GM18507 (cell line): ENCODE data around the gene COL17A1.

ENCODE experiments used
- DNase-seq: peaks from one replicate; pipeline ENCODE4 v3.0.0; 2011; ENCODE audit warnings: low read depth; ENCODE audit not compliant: insufficient read length; ENCODE audit errors: extremely low spot score
- FAIRE-seq: peaks from 2 replicates; lab custom pipeline; 2011; peaks lifted over from hg19 to GRCh38; lab: Jason Lieb, UNC

The COL17A1 gene

GRCh38 chr10:104099269-104099668 is 13.6 kb upstream of the COL17A1 start:
- no peak for FAIRE-seq

DNA sequence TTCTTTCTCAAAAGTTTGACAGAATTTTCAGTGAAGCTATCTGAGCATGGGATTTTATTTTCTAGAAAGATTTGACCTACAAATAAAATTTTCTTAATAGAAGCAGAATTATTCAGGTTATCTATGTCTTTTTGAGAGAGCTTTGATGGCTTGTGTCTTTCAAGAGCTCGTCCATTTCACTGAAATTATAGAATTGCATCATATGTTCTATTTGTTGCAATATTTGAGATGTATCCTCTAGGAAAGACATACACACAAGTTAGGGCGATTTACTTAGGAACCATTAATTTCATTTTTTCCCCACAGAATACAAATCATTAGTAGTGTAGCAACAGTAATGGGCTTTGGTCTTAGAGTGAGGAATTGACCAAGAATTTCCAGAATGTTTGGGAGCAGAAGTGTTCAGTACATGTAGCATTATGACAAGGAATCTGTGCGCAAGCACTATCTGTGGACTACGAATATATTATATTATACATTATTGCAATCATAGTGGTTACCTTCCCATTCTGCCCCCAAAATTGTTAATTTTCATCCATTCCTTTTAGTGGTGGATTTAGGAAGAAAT is 12.8 kb upstream of the COL17A1 start:
- no peak for DNase-seq
- FAIRE-seq, result no peak

More at GRCh38 chr10:104099269-104099668, 13.6 kb upstream of the COL17A1 start:
- no peak for DNase-seq

DNA sequence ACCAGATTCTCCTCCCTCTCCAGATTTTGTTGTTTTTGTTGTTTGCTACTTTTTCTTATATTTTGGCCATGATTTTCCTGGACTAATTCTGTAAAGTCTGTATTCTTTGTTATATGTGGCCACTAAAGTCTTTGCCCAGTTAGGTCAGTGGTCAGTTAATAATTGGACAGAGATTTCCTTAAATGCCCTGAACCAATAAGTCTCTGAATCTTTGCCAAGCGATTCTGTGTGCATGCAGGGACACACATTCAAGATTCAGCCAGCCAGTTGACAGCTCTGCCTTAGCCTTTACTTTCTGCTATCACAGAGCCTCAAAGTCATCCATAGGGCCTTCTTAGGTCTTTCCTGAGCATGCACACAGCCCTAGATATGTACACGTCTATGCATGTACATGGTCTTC is 11.0 kb upstream of the COL17A1 start:
- FAIRE-seq (no peak), DNase-seq (no peak)

- DNase-seq (no peak), FAIRE-seq (no peak)
Measured at GRCh38 chr10:104092749-104093148, 7.1 kb upstream of the COL17A1 start.

- FAIRE-seq, result no peak
Measured at GRCh38 chr10:104090611-104091010, 4.9 kb upstream of the COL17A1 start.

DNA sequence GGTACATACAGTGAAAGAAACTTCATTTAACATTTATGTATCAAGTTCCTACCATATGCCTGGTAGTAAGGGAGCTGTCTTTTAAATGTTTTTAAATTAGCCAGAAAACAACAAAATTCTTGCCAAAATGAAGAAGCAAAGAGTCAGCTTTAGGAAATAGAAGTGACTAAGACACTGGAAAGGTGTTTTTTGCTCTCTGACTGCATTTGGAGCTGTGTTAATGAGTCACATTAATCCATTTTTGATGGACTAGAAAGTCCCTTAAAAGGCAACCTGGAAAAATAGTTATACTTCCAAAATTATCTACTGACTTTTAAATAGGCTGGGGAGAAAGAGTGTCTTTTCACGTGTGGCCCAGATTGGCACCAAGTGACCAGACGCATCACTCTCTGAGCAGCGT is 3.9 kb upstream of the COL17A1 start:
- FAIRE-seq, result no peak
- no peak for DNase-seq

More at GRCh38 chr10:104090611-104091010, 4.9 kb upstream of the COL17A1 start:
- no peak for DNase-seq

GRCh38 chr10:104088239-104088638 is 2.6 kb upstream of the COL17A1 start:
- DNase-seq, result no peak
- FAIRE-seq, result no peak

GRCh38 chr10:104084482-104085142 is 1.1 kb downstream of the COL17A1 start:
- DNase-seq, result no peak
- FAIRE-seq, result no peak

DNA sequence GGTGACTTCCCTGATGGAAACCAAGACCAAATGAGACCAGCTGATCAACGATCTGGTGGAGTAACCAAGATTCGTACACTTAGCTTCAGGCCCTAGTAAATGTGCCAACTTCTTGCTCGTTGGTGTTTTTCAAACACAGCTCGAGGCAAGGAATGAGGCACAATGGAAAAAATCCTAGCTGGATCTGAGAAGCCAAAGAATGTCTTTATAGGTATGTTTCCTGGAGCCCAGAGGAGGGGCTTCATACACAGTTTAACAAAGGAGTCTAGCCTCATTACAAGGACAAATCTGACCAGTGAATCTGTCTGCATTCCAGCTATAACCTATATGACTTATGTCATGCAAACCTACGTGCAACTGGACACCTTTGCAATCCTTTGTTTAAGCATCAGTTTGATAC is 3.7 kb downstream of the COL17A1 start:
- no peak for FAIRE-seq
- DNase-seq, result no peak

DNA sequence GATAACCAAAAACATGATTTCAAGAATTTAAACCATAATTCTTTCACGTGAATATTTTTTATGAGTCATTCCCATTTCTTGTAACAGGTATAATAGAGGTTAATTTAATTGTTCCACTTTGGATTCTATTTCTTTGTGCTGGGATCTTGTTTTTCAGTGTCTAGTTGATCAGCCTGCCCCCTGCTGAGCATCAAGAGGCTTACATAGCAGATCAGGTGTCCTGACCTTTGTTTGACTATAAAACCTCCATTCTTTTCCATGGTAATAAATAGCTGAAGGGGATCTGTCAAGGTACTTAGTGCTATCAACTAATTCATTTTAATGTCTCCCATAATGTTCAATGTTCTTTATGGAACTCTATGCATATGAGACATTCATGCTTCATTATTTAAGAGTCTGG is 4.9 kb downstream of the COL17A1 start:
- DNase-seq (no peak), FAIRE-seq (no peak)

DNA sequence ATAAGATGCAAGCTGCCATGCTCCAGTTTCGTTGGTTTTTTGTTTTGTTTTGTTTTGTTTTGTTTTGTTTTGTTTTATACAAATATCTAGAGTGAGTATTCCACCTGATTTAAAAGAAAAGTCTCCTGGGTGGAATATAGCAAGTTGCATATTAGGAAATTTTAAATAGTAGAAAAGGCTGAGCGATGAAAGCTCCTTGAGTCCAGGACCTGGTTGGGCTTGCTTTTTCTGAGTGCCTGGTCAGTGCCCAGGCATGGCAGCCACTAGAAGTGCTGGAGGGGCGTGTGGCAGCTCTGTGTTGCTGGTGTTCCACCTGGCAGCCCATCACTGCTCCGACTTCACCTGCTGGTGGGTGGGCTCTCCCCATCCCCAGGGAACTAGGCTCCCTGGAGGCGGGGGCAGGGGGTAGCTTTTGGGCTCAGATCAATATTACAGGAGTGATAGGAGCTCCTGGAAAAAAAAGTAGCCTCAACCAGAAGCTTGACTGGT is 8.0 kb downstream of the COL17A1 start:
- FAIRE-seq, result no peak
- DNase-seq, result no peak

- DNase-seq (no peak), FAIRE-seq (no peak)
Measured at GRCh38 chr10:104077247-104077646, 8.4 kb downstream of the COL17A1 start.

GRCh38 chr10:104076743-104077160 is 8.9 kb downstream of the COL17A1 start:
- no peak for FAIRE-seq
- no peak for DNase-seq

GRCh38 chr10:104074505-104074904 is 11.2 kb downstream of the COL17A1 start:
- DNase-seq (no peak), FAIRE-seq (no peak)

GRCh38 chr10:104072786-104073185 is 12.9 kb downstream of the COL17A1 start:
- FAIRE-seq (no peak), DNase-seq (no peak)

GRCh38 chr10:104069613-104070012 is 16.1 kb downstream of the COL17A1 start:
- no peak for DNase-seq
- no peak for FAIRE-seq

GRCh38 chr10:104067525-104067924 is 18.2 kb downstream of the COL17A1 start:
- no peak for FAIRE-seq

DNA sequence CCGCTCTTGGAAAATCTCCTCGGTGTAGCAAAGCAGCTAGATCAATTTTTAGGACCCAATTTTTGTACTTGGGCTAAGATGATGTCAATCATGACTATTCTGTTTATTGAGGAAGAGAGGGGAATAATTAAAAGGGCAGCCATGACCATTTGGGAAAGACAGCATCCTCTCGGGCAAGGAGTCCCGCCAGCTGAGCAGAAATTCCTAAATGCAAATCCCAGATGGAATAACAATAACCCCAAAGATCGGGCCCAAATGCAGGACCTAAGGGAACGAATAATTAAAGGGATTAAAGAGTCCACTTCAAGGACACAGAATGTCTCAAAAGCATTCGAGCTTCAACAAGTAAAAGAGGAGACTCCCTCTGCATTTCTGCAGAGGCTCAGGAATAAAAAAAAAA is 18.7 kb downstream of the COL17A1 start:
- DNase-seq (no peak), FAIRE-seq (no peak)

More at GRCh38 chr10:104067525-104067924, 18.2 kb downstream of the COL17A1 start:
- DNase-seq, result no peak

DNA sequence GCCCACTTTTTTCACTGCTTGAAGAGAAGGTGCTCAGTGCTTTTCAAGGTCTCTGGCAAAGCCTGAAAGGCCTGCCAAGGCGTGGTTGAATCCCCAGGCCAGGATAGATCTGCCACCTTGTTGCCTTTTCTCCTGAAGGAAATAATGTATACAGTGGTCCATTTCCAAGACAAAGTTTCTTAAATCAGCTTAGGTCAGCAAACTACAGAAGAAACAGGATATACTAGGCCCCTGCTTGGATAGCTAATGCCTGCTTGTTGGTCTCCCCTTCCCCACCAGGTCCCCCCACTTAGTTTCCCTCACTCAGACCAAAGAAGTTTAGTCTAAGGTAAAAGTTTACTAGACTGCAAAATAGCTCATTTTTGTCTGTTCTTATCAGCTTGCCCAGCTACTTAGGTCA is 19.9 kb downstream of the COL17A1 start:
- DNase-seq, result no peak
- FAIRE-seq, result no peak

GRCh38 chr10:104061196-104061595 is 24.5 kb downstream of the COL17A1 start:
- DNase-seq, result no peak
- FAIRE-seq, result no peak

GRCh38 chr10:104059364-104059763 is 26.3 kb downstream of the COL17A1 start:
- no peak for DNase-seq
- FAIRE-seq, result no peak
